HG03175 (cell line): ENCODE data around the gene NF2.

Experiments
- ATAC-seq: cut with Tn5 transposase; IDR thresholded peaks from one replicate; pipeline ENCODE4 v1.9.1; 2021; ENCODE audit warnings: mild to moderate bottlenecking, moderate library complexity; ENCODE audit not compliant: unreplicated experiment

Gene NF2

DNA sequence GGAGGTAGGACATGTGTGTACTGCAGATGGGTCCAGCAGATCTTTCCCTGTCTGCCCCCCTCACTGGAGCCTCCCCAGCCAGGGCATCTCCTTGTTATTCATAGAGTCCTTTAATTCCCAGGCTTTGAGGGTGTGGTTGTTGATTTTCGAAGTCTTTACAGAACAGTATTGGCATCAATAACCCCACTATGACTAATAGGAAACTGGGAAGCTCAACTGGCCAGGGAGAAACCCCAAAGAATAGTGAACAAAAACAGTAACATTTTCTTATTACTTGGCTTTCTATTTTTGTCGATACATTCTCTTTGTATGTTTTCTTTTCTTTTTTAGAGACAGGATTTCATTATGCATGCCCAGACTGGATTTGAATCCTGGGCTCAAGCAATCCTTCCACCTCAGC lies 57.9 kb downstream of the NF2 start:
- no peak for ATAC-seq

DNA sequence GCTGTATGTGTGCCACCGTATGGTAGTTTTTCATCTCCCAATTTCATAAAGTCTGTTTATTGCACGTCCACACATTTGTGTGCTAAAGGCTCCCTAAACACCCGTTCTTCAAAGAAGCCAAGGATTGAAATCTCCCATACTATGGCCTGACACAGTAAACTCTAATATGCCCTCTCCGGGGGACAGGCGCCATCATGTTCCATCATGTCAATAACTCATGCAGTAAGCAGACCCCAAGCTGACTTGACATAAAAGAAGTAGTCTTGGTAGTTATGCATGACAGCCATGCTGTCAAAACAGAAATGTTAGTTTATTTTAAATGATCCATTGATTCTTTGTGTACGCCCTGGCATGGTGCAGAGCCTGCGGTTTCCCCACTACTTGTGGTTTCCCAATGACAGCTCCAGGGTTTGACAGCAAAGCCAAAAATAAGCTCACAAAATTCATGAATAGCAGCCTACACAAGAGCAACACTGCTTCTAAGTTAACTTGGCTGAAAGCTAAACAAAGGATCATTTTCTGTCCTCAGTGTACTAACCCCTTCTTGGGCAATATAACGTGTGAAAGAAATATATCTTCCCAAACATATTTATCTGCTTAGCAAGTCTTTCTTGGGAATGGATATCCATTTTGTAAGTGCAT lies 59.9 kb downstream of the NF2 start:
- no peak for ATAC-seq

DNA sequence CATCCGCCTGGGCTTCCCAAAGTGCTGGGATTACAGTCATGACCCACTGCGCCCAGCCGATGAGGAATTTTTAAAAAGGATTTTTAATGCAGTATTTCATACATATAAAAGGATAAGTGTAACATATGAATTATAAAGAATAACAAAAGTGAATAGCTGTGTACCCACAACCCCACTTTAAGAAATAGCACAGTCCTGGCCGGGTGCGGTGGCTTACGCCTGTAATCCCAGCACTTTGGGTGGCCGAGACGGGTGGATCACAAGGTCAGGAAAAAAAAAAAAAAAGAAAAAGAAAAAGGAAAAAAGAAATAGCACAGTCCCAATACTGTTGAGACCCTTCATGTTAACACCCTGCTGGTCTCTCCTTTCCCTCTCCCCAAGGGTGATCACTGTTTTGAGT lies 62.1 kb downstream of the NF2 start:
- ATAC-seq = no peak

DNA sequence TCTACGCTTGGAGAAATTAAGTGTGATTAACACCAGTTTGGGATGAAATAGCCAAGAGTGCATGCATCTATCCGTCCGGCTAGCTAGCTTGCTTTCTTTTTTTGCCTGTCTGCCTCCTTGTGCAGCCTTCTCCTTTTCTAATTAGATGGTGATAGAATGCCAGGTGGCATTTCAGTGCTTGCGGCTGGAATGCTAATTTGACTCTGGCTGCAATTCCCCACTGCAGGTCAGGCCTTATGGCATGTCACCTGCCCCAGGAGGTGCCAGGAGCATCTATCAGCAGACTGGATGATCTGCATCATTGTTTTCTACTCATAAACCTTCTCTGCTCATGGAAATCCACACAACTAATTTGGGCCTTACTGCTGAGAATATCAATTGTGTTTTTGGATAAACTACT lies 65.2 kb downstream of the NF2 start:
- ATAC-seq = no peak

DNA sequence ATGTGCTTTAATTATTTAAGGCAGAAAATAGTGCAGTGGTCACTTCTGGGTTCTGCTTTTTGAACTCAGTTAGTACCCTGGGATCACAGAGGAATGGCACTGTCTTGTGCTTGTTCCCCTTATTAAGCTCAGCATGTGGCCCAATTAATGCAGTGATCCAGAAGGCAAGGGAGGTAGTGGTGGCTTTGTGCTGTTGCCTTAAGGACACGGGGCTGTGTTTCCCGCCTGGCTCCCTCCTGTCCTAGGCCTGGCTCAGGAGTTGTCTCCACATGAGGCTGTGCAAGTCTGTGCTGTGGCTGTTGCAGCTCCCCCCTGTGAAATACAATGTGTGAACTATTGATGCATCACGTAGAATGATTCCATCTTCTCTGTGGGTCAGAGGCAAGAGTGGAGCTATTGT lies 67.2 kb downstream of the NF2 start:
- ATAC-seq = no peak

DNA sequence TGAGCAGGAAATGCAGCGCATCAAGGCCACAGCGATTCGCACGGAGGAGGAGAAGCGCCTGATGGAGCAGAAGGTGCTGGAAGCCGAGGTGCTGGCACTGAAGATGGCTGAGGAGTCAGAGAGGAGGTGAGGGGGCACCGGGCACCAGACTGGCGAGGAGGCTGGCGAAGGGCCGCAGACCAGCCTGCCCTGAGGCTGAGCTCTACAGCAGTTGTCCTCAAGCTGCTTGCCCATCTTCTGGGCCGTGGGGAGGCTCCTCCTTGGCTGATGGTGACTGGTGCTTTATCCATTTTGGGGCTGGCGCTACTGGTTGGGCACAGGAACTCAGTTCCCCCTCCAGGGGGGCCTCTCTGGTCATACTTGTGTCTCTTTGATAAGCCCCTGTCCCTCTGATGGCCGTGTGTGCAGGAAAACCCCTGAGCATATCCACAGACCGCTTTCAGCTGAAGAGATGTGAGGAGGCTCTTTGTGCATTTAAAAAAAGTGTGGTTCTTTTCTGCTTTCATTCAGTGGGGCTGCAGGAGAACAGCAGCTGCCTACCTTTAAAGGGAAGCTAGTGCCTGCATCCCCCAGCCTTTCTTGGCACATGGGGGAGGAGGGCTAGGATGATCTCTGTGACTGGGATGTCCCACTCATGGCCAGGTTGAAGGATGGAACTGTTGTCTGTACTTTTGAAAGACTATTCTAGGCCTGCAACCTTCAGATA lies 70.1 kb downstream of the NF2 start:
- ATAC-seq = no peak

DNA sequence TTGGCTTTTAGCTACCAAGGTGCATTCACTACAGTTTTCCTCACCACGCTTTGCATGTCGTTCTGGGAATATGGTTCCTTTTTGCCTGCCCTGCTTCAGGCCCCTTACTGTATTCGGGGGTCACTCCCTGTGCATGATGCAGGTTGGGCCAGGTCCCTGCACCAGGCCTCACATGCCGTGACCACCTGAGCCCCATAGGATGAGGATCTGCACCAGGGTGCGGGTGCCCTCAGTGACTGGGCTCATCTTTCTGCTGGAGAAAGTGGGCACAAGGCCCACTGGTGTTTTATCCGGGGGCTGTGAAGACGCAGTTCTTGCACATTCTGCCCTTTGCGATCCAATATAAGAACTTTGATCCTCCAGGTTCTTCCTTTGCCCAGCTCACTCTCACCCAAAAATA lies 70.7 kb downstream of the NF2 start:
- ATAC-seq = no peak

DNA sequence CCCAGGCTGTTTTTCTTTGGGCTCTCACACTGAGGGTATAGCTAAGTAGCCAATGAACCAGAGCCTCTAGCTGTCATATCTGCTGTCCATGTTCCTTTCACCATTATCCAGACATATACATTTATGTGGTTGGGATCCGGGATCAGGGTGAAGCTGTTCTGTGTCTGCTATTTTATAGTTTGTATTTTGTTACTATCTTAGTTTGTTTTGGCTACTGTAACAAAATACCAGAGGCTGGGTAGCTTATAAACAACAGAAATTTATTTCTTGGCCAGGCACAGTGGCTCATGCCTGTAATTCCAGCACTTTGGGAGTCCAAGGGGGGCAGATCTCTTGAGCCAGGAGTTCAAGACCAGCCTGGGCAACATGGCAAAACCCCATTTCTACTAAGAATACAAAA lies 75.9 kb downstream of the NF2 start:
- ATAC-seq = no peak

DNA sequence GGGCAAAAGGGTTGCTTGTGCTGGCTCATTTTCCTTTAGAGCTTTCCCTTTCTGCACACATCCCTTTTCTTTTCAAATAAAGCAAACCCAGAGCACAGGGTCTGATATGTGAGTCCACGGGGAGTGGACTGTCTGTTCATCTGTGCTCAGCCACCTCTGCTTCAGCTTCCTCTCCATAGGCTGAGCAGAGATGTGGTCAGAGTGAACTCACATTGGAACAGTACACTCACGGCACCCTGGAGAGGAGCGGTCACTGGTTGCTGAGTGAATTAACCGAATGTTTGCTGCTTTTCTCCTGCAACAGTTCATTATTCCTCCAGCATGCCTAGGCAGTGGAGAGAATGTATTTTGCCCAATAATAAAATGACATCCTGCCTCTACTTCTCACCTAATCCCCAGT lies 80.1 kb downstream of the NF2 start:
- no peak for ATAC-seq

DNA sequence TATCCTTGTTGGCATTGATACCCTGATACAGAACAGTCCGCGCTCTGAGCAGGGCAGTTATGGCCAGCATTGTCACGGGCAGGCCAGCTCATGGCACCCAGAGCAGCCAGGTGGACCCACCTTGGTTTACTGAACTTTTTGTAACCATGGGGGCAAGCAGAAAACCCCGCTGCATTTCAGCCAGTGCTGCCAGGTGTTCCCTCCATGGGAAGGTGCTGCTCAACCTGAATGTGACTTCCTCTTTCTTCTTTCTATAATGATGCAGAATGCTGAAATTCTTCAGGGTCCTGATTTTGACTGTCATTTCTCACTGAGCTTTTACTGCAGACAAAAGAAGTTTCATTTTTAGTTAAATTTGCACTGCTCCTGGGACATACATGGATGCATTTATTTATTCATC lies 80.8 kb downstream of the NF2 start:
- no peak for ATAC-seq

DNA sequence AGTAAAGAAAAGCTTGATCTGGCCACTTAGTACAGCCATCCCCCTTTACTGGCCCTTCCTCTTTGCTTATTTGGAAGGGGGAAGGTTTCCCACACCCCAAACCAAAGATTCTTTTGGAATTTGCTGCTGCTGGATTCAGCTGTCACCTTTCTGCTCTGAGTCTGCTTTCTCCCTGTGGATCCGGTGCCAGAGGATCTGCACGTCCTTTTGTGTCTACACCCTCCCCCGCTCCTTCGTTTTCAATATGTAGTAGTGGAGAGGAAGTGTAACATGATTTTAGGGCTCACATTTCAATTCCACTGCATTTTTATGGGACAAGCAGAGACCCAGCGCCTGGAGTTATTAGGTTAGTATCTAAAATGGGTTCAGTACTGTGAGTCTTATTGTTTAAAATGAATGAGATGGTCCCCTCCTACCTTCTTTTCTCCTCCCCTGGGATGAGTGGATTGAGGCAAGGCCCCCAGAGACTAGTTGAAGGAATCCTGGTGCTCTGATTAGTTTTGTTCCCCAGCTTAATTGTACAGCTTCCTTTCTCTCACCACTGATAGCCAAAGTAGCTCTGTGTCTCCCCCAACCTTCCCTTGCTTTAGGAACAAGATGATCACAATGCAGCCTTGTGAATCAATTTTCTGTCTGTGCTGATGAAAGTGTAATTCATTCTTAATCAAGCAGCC lies 85.9 kb downstream of the NF2 start:
- no peak for ATAC-seq

DNA sequence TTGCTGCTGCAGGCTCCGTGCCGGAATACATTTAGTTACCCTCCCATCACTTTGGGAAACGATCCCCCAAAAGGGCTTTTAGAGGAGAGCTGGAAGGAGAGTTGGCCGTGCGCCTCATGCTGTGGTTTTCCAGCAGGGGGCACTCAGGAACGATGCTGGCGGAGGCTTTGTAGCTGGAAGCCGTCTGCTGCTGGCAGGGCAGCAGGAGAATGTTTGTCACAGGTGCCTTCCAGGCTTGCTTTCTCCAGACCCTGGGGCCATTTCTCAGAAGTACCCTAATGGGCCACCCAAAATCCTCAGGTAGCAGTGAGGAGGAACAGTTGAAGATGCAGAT lies 86.4 kb downstream of the NF2 start:
- no peak for ATAC-seq

DNA sequence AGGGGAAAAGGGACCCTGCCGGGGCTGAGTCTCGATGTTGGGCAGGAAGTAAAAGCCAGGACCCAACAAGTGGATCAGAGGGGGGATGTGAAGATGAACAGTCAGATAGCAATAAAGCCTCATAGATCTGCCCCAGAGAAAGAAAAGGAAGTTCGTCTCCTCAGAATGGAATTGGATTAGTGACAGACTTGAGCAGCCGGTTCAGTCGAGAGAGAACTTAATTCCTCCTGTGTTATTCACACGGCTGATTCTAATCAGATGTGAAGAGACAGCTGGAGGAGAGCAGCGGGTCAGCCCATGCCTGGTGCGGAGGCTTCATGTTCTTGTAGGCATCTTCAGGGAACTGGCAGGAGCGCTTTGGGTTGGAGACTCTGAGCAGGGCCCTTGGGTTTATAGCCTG lies 87.0 kb downstream of the NF2 start:
- ATAC-seq = no peak

DNA sequence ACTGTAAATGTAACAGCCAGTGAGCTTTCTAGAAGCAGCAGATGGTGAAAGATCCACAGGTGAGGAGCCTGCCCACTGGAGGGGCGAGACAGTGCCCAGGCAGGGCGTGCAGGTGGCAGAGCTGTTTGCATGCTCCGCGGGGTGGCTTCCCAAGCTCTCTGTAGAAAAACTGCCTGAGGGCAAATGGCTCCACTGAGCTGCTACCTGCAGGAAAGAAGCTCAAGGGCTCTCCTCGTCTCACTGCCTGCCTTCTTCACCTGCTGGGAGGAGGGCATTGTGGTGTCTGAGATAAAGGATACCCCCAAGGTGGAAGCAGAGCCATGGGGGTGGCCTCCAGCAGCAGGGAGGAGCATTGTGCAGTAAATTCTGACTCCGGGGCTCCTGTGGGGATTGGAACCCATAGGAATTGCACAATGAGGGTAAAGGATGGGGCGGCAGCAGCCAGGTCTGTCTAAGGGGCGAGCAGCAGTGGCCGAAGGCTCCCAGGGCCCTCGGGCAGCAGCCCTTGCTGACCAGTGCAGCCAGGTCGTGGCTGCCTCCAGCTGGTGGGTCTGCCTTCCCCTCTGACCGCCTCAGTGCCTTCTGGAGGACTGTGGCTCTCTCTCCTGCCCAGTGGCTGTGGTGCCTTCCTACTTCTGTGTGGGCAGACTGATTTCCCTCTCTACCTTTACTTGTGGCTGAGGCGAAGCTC lies 88.3 kb downstream of the NF2 start:
- ATAC-seq = no peak

DNA sequence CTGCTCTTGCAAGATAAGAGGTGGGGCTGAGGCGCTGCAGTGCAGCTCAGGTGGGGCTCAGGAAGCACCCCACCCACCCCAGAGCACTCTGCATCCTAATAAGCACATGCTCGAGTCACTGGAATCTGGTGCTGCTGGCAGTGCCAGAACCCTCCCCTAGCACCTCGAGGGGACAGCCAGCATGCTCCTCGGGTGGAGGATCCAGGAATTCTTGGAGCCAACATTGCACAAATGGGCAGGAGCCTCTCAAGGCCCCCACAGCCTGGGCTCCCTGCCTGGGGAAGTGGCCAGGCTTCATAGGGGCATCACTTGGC lies 88.9 kb downstream of the NF2 start:
- no peak for ATAC-seq

DNA sequence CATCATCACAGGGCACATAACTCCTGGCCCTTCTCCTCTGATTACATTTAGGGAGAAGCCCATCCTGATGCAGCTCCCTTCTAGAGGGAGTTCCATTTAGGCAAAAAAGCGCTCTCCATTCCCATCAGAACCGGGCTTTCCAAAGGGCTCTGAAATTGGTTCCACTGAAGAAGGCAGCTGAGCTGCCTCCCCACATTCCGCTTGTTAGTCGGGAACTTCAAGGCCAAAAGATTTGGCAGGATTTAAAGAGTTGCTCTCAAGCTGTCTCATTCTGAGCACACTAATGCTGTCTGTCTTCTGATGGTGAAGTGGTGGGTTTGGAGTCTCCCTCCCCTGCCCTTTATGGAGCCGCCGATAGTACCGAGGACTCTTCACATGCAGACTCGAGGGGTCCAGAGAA lies 89.7 kb downstream of the NF2 start:
- ATAC-seq = no peak

DNA sequence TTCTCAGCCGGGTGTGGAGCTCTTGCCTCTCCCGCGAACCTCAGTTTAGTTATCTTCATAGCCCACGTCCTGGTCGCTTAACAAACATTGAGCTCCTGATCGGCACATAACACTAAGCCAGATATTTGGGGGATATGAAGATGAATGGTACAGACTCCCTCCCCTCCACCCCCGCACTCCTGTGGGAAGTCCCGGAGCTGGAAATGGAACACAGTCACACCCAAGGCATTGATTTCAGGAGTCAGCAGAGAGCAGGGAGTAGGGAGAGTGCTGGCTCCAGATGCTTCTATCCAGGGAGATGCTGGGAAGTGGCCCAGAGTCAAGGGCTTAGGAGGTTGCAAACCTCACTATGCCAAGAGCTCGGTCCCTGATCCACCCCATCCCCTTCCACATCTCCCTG lies 90.2 kb downstream of the NF2 start:
- no peak for ATAC-seq

DNA sequence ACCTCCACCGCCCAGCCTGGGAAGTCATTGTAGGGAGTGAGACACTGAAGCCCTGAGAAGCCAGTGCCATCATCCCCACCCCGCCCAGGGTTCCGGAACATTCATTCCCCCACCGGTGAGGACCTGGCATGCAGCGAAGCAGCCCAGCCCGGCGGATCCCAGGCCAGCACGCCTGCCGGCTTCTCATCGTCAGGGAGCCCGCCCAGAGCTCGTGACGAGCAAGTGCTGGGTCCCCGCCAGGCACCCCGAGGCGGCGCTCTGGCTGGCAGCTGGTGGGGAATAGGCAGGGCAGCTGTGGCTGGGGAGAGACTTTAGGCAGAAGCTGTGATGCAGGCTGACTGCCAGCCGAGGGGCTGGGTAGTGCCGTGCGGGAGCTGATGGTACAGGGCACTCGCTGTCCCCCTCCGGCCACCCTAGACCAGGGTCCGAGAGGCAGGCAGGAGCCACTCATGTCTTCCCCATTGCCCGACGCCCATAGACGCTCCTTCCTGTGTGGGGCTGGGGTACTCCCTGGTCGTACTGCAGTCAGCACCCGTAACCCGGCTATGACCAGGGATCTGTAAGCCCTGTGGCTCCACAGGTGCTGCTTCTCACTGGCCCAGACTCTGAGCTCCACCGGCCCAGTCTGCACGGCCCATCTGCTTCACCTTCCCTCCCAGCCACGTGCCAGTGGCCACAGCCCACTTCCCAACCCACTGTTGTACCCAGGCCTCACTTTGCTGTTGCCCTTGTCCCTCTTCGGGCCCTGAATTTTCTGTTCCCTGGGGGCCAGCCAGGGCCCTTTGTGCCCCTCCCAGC lies 91.9 kb downstream of the NF2 start:
- ATAC-seq = no peak

DNA sequence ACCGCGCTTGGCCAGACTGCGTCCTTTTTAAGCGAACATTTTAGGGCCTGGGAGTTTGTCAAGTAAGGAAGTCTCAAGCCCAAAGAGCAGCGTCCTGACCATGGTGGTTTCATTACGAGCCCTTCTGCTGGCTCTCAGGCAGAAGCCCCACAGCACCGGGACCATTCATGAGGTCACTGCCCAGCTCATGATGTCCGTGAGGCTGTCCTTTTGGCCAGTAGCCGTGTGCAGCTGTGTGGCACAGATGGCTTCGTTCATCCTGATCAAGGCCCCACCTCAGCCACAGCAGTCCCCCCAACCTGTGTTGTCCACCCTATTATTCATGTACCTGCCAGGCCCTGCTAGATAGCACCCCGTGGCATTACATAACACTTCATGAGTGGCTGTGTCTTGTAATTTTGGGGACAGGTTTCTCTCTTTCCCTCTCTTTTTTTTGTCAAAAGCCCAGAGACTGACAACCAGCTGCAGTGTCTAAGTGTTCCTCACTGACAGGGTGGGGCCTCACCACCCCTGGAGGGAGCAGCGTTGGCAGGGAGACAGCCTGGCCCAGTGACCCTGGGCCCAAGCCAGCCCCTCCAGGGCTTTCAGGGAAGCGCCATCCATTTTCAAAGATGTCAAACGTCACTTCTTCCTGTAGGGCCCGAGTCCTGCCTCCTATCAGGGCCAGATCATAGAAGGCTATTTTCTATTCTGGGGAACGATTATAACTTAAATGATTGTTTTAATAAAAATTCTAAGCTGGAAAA lies 94.6 kb downstream of the NF2 start:
- ATAC-seq = no peak

DNA sequence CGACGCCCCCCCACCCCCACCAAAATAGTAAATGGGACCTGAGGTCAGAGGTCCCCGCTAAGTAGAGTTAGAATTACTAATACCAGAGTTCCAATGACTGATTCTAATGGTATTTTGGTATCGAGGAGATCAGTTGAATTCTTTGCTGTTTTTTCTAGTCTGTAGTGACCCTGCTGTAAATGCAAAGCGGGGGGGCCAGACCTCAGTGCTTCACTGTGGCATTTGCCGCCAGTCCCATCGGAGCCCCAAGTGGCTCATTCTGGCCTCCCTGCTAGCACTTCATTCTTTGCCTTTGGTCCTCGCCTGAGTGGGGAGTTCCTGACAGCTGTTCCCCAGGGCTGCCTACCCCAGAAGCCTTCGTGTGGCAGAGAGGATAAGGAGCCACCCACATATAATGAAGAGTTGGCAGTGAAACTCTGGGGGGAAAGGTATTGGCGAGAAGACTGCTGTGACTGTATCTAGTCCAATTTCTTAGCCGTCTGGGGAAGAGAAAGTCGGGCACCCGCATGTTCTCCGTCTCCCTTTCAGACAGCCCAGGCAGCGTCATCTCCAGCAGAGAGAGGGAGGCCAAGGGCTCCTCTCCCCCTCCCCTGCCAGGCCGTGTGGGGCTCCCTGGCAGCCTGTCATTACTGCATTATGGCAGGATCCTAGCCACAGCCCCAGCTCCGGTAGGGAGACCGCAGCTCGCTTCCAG lies 96.9 kb downstream of the NF2 start:
- ATAC-seq = no peak
